Activated CD4-positive, CD25-positive, alpha-beta regulatory T cell (primary cell): ENCODE data around the gene APBA2.
"Not testable (repeated sequence)": the region's sequence is repeated elsewhere in the genome, so short reads cannot be mapped to it uniquely, and the experiment has no call there.

Experiments used
- DNase-seq, 4 experiments: peaks; one replicate each; lab custom pipeline; 2025; lab: John Stamatoyannopoulos, UW

APBA2 gene

GRCh38 chr15:29037997-29038705, 152.4 kb downstream of the APBA2 start:
- DNase-seq = no peak

- DNase-seq = no peak
These were observed 153.9 kb downstream of the APBA2 start for GRCh38 chr15:29039466-29040369.

GRCh38 chr15:29040370-29040751, 154.6 kb downstream of the APBA2 start:
- DNase-seq = no peak

GRCh38 chr15:29043736-29044502, 158.1 kb downstream of the APBA2 start:
- no peak for DNase-seq

- DNase-seq = no peak
These were observed 158.7 kb downstream of the APBA2 start for GRCh38 chr15:29044503-29044901.

GRCh38 chr15:29045161-29045560, 159.4 kb downstream of the APBA2 start:
- DNase-seq = not testable (repeated sequence)

GRCh38 chr15:29045717-29046116, 159.9 kb downstream of the APBA2 start:
- no peak for DNase-seq

- no peak for DNase-seq
These were observed 160.6 kb downstream of the APBA2 start for GRCh38 chr15:29046281-29046810.

- DNase-seq = no peak
These were observed 161.2 kb downstream of the APBA2 start for GRCh38 chr15:29046977-29047376.

GRCh38 chr15:29048011-29048410, 162.2 kb downstream of the APBA2 start:
- no peak for DNase-seq

GRCh38 chr15:29050870-29051269, 165.1 kb downstream of the APBA2 start:
- DNase-seq = no peak

- DNase-seq = no peak
These were observed 165.6 kb downstream of the APBA2 start for GRCh38 chr15:29051422-29051821.

GRCh38 chr15:29053006-29053405, 167.2 kb downstream of the APBA2 start:
- DNase-seq = no peak

GRCh38 chr15:29053661-29054131, 167.9 kb downstream of the APBA2 start:
- no peak for DNase-seq

GRCh38 chr15:29054171-29055045, 168.6 kb downstream of the APBA2 start:
- no peak for DNase-seq

- DNase-seq = no peak
These were observed 170.1 kb downstream of the APBA2 start for GRCh38 chr15:29055876-29056275.

GRCh38 chr15:29056839-29057450, 171.2 kb downstream of the APBA2 start:
- no peak for DNase-seq

- DNase-seq = no peak
These were observed 172.1 kb downstream of the APBA2 start for GRCh38 chr15:29057856-29058255.

GRCh38 chr15:29058903-29059539, 173.2 kb downstream of the APBA2 start:
- DNase-seq = no peak
